GM12878 (cell line): ENCODE data around the gene PRUNE2. TPM values are rescaled to one million over a fixed set of nuclear protein-coding genes. Genes with fewer than 3 reads are reported as not detected.

Experiments
- ATAC-seq: fragments of 200-7000 bp; cut with Tn5 transposase; 3 replicates; pipeline ENCODE4 v1.9.1; 2020; ENCODE audit warnings: mild to moderate bottlenecking, moderate library complexity
- BruUV-seq: library from RNA; stranded (reverse); fragments of 400-500 nt; replicated peaks from 2 replicates; lab custom pipeline; 2021; lab: Mats Ljungman, UMichigan
- CTCF ChIA-PET: fragments of 300-600 bp; sonication (Branson Sonifier 250); formaldehyde crosslinking; extraction: SDS; loops from one replicate; lab custom pipeline; 2021; ENCODE audit warnings: inconsistent platforms; lab: Yijun Ruan, JAX
- POLR2A ChIA-PET: fragments of 350-600 bp; formaldehyde crosslinking; extraction: SDS; loops from one replicate; lab custom pipeline; 2021; ENCODE audit warnings: inconsistent platforms; lab: Charles Lee
- RAD21 ChIA-PET: fragments of 300-600 bp; sonication (Branson Sonifier 250); formaldehyde crosslinking; loops from one replicate; lab custom pipeline; 2023; ENCODE audit warnings: antibody characterized with exemption; ENCODE audit not compliant: unreplicated experiment; lab: Charles Lee
- SMC1A ChIA-PET: fragments of 300-600 bp; sonication (Branson Sonifier 250); formaldehyde crosslinking; loops from one replicate; lab custom pipeline; 2023; ENCODE audit not compliant: unreplicated experiment, uncharacterized antibody; lab: Charles Lee
- DNase-seq: peaks from one replicate; pipeline ENCODE4 v3.0.0-alpha.2; 2011; ENCODE audit warnings: low read depth, low spot score
- FAIRE-seq: peaks from 3 replicates; lab custom pipeline; 2011; peaks lifted over from hg19 to GRCh38; lab: Jason Lieb, UNC
- H2AFZ ChIP-seq: 2 replicates; pipeline ENCODE4 v1.6.0; 2011; ENCODE audit warnings: low read depth, low read length, control low read depth; ENCODE audit not compliant: control insufficient read depth
- H3K27ac ChIP-seq: 2 replicates; pipeline ENCODE4 v1.5.1; 2011; ENCODE audit warnings: control low read depth; ENCODE audit not compliant: control insufficient read depth, insufficient read depth
- H3K27me3 ChIP-seq, 2 experiments: replicated peaks in 1 of 2; 2 replicates each; pipeline versions ENCODE4 v1.6.0 to v1.6.1; 2011; ENCODE audit warnings: low read length in 1 of 2; ENCODE audit not compliant: control insufficient read depth in 2 of 2, insufficient read depth in 2 of 2
- H3K36me3 ChIP-seq, 2 experiments: 2 replicates each; pipeline ENCODE4 v1.5.1; 2011; ENCODE audit warnings: low read length in 1 of 2; ENCODE audit not compliant: control insufficient read depth in 2 of 2, insufficient read depth in 2 of 2
- H3K4me1 ChIP-seq: 2 replicates; pipeline ENCODE4 v1.6.1; 2011; ENCODE audit warnings: mild to moderate bottlenecking, low read length, moderate library complexity, mixed read lengths; ENCODE audit not compliant: control insufficient read depth, insufficient read depth
- H3K4me2 ChIP-seq: 2 replicates; pipeline ENCODE4 v1.6.0; 2011; ENCODE audit warnings: control low read depth; ENCODE audit not compliant: control insufficient read depth, insufficient read depth
- H3K4me3 ChIP-seq: fragments of 200-600 bp; sonication (generic); 2 replicates; pipeline ENCODE4 v1.5.1; 2016
- H3K79me2 ChIP-seq: 2 replicates; pipeline ENCODE4 v1.6.0; 2011; ENCODE audit warnings: low read length; ENCODE audit not compliant: control insufficient read depth, insufficient read depth
- H3K9ac ChIP-seq: 2 replicates; pipeline ENCODE4 v1.8.0; 2011; ENCODE audit warnings: low read length, control low read depth, mixed read lengths; ENCODE audit not compliant: control insufficient read depth, insufficient read depth
- H3K9me3 ChIP-seq: replicated peaks from 3 replicates; pipeline ENCODE4 v1.5.1; 2011; ENCODE audit warnings: mild to moderate bottlenecking, low read length; ENCODE audit not compliant: control insufficient read depth, insufficient read depth
- H4K20me1 ChIP-seq: 2 replicates; pipeline ENCODE4 v1.6.0; 2011; ENCODE audit not compliant: control insufficient read depth, insufficient read depth
- CBX3 ChIP-seq: fragments of 200-600 bp; sonication (generic); IDR thresholded peaks from 2 replicates; pipeline ENCODE4 v1.6.1; 2016; ENCODE audit warnings: low read depth, borderline replicate concordance
- MTA3 ChIP-seq: IDR thresholded peaks from 2 replicates; pipeline ENCODE4 v1.6.1; 2012; ENCODE audit warnings: low read length, inconsistent platforms, borderline replicate concordance
- NR2C2 ChIP-seq: IDR thresholded peaks from 2 replicates; pipeline ENCODE4 v1.6.1; 2011; ENCODE audit warnings: borderline replicate concordance, low read depth; ENCODE audit not compliant: control insufficient read depth, insufficient read length
- PAX8 ChIP-seq: fragments of 450-650 bp; IDR thresholded peaks from 2 replicates; pipeline ENCODE4 v1.6.1; 2017; ENCODE audit warnings: mild to moderate bottlenecking, moderate library complexity
- PML ChIP-seq: IDR thresholded peaks from 2 replicates; pipeline ENCODE4 v1.6.1; 2012; ENCODE audit warnings: low read length, inconsistent platforms
- REST ChIP-seq: IDR thresholded peaks from 2 replicates; pipeline ENCODE4 v1.6.1; 2012; ENCODE audit warnings: mild to moderate bottlenecking, low read depth, low read length
- SRF ChIP-seq, 2 experiments: IDR thresholded peaks; 2 replicates each; pipeline ENCODE4 v1.6.1; 2011; ENCODE audit warnings: low read depth in 2 of 2, low read length in 2 of 2, mild to moderate bottlenecking in 1 of 2, moderate library complexity in 1 of 2
- TCF12 ChIP-seq: IDR thresholded peaks from 2 replicates; pipeline ENCODE4 v1.6.1; 2011; ENCODE audit warnings: low read depth, mild to moderate bottlenecking, low read length
- YBX1 ChIP-seq: fragments of 450-650 bp; IDR thresholded peaks from 2 replicates; pipeline ENCODE4 v1.6.1; 2016; ENCODE audit warnings: antibody characterized with exemption
- WGBS: methylation state at CpG from one replicate; pipeline ENCODE4 v1.1.6; 2016; ENCODE audit warnings: low lambda C conversion rate; ENCODE audit not compliant: insufficient replicate concordance, insufficient coverage; ENCODE audit errors: missing lambda C conversion rate; 5-methylcytosine and 5-hydroxymethylcytosine counted together
- in situ Hi-C: fragments of 300-500 bp; cut with MboI; formaldehyde crosslinking; loops from 9 replicates; pipeline ENCODE4 v1.14.3; 2018; ENCODE audit warnings: mixed read lengths
- intact Hi-C: fragments of 100-400 bp; cut with micrococcal nuclease; formaldehyde crosslinking; loops from one replicate; pipeline ENCODE4 v1.14.2; 2022; ENCODE audit not compliant: unreplicated experiment
- polyA plus RNA-seq, 11 experiments: library from polyadenylated mRNA; depleted of rRNA in 4 of 11; unstranded in 6 of 11; stranded (reverse) in 5 of 11; fragments of >200 nt; fragmentation: Nextera tagmentation in 4 of 11; fragmentation: Illumina TruSeq in 1 of 11; extraction: Ambion mirVana in 4 of 11; extraction: Trizol in 1 of 11; gene quantifications; 1 replicate in 1 of 11; 2 replicates in 10 of 11; pipeline versions ENCODE4 v1.2.1 to v1.2.3, GENCODE V29; 2011 to 2016; ENCODE audit warnings: inconsistent platforms in 2 of 11, missing spikeins in 2 of 11, low read depth in 1 of 11
- total RNA-seq, 4 experiments: library from RNA; depleted of rRNA in 3 of 4; stranded (reverse); fragments of >200 nt in 3 of 4; fragmentation: Illumina TruSeq in 1 of 4; extraction: Trizol in 1 of 4; gene quantifications; 2 replicates each; pipeline versions ENCODE4 v1.2.1 to v1.2.3, GENCODE V29; 2013 to 2021

PRUNE2 gene
- total and polyA plus RNA-seq, 10 of the 15 experiments (the other 5 are each of a cell fraction or from before 2014, with no cell fraction given), result 0.07 to 0.63 (median 0.25) TPM

DNA sequence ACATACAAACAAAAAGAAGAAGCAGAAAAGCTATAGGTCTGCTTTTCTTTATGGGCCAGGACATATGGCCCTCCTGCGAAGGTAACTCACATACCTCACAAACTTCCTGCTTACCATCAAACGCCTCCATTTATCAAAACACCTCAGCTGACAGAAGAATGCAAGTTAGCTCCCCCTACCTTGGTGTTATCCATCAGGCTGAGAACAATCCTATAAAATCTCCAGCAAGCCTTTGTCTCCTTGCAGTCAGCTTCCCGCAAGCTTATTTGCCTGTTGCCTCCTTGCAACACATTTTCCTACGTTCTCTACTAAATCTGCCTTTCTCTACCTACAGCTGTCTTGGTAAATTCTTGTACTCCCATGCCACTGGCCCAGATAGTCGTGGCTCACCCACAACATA is 164.4 kb downstream of the PRUNE2 start:
- FAIRE-seq (no peak), DNase-seq (no peak), ATAC-seq (no peak)
- Histone ChIP-seq H3K27me3 (peaks cover 0 to 3% of the 10 kb centered on the region in 2 experiments; a peak in 2 of 4 replicates), H3K9ac (no peak overlapping the region), H3K4me1 (no peaks in the 10 kb centered on the region), H3K9me3 (no peaks in the 10 kb centered on the region; the same call in 2 of the 3 replicates), H3K79me2 (no peaks in the 10 kb centered on the region), H3K27ac (no peak overlapping the region), H4K20me1 (no peaks in the 10 kb centered on the region), H3K36me3 (no peaks in the 10 kb centered on the region), H3K4me3 (no peak overlapping the region), H3K4me2 (no peak overlapping the region), H2AFZ (no peak overlapping the region)
- BruUV-seq, result no TSS peak
- ChIA-PET POLR2A (no interaction called here), RAD21 (no interaction called here), SMC1A (interaction anchor here (0.6 kb wide), 1 partner anchor 14 kb away, joined by 3 read pairs; no protein-coding TSS in a partner anchor), CTCF (interaction anchor here (0.6 kb wide), 1 partner anchor 410 kb away, joined by 3 read pairs; no protein-coding TSS in a partner anchor)
- in situ Hi-C loops, result no loop called here
- WGBS, result 22% methylated on average over 5 of the region's 5 CpGs
- intact Hi-C loops, result no loop called here
- TF ChIP-seq MTA3 (no peak), TCF12 (no peak), NR2C2 (no peak), YBX1 (no peak), CBX3 (no peak), PML (no peak), PAX8 (no peak)

GRCh38 chr9:76738402-76738801 is 167.5 kb downstream of the PRUNE2 start:
- ChIA-PET SMC1A (interaction anchor here (0.6 kb wide), 1 partner anchor 389 kb away, joined by 3 read pairs; no protein-coding TSS in a partner anchor), RAD21 (no interaction called here), CTCF (interaction anchor here (1.4 kb wide), 1 partner anchor 19 kb away, joined by 3 read pairs; no protein-coding TSS in a partner anchor), POLR2A (no interaction called here)
- Histone ChIP-seq H3K9me3 (no peaks in the 10 kb centered on the region; the same call in 2 of the 3 replicates), H3K4me3 (no peak overlapping the region), H2AFZ (no peak overlapping the region), H3K9ac (no peak overlapping the region), H3K27me3 (no peaks in the 10 kb centered on the region; a peak in 1 of 4 replicates), H4K20me1 (no peaks in the 10 kb centered on the region), H3K4me1 (no peaks in the 10 kb centered on the region), H3K4me2 (no peak overlapping the region), H3K79me2 (no peaks in the 10 kb centered on the region), H3K27ac (no peak overlapping the region), H3K36me3 (no peaks in the 10 kb centered on the region)
- DNase-seq (no peak), ATAC-seq (no peak), FAIRE-seq (no peak)
- no TSS peak for BruUV-seq
- TF ChIP-seq SRF (IDR thresholded peaks at IDR 0.05; ENCODE audit: low read depth in 2 of 2, low read length in 2 of 2), result no peak
- TF ChIP-seq REST, result no peak
- in situ Hi-C loops, result no loop called here
- 5% methylated on average over 5 of the region's 5 CpGs for WGBS
- intact Hi-C loops, result no loop called here
